ENCODE results near the gene CENPA. TPM values are rescaled to one million over a fixed set of nuclear protein-coding genes. Genes with fewer than 3 reads are reported as not detected.
"Not testable (repeated sequence)": the region's sequence is repeated elsewhere in the genome, so short reads cannot be mapped to it uniquely, and the experiment has no call there.

CENPA gene
- total RNA-seq, 2 donors from 2014 or later, result 0.35 to 0.41 TPM

- Histone ChIP-seq H3K36me3 (no peaks in the 10 kb centered on the region), H3K27me3 (no peaks in the 10 kb centered on the region), H3K9me3 (no peaks in the 10 kb centered on the region), H3K27ac (no peak overlapping the region), H3K4me1 (no peaks in the 10 kb centered on the region), H3K4me3 (no peak overlapping the region)
- no peak for TF ChIP-seq CTCF (IDR thresholded peaks at IDR 0.05)
- DNase-seq (ENCODE audit: low spot score), result no peak
Observed at GRCh38 chr2:26746934-26747333, 38.9 kb upstream of the CENPA start.

- not testable (repeated sequence) for H3K4me1 ChIP-seq; H3K27ac ChIP-seq; H3K36me3 ChIP-seq; H3K9me3 ChIP-seq; H3K4me3 ChIP-seq; H3K27me3 ChIP-seq; DNase-seq (ENCODE audit: low spot score)
Observed at GRCh38 chr2:26749787-26750420, 36.0 kb upstream of the CENPA start.

GRCh38 chr2:26750467-26750866, 35.4 kb upstream of the CENPA start:
- H3K4me3 ChIP-seq; H3K27ac ChIP-seq; H3K27me3 ChIP-seq; DNase-seq (ENCODE audit: low spot score); H3K36me3 ChIP-seq; H3K4me1 ChIP-seq; H3K9me3 ChIP-seq: not testable (repeated sequence)

GRCh38 chr2:26752656-26753055, 33.2 kb upstream of the CENPA start:
- Histone ChIP-seq H3K36me3 (no peaks in the 10 kb centered on the region), H3K4me1 (peaks cover 0 to 3% of the 10 kb centered on the region in 2 donors), H3K9me3 (no peaks in the 10 kb centered on the region), H3K27ac (no peak overlapping the region), H3K4me3 (no peak overlapping the region), H3K27me3 (no peaks in the 10 kb centered on the region)
- DNase-seq (ENCODE audit: low spot score), result no peak
- TF ChIP-seq CTCF (IDR thresholded peaks at IDR 0.05), result no peak

- Histone ChIP-seq H3K9me3 (no peaks in the 10 kb centered on the region), H3K27me3 (no peaks in the 10 kb centered on the region), H3K27ac (no peak overlapping the region), H3K36me3 (no peaks in the 10 kb centered on the region), H3K4me1 (peaks cover 0 to 15% of the 10 kb centered on the region in 2 donors), H3K4me3 (no peak overlapping the region)
- no peak for DNase-seq (ENCODE audit: low spot score)
- TF ChIP-seq CTCF (IDR thresholded peaks at IDR 0.05), result no peak
Observed at GRCh38 chr2:26754539-26754938, 31.3 kb upstream of the CENPA start.

- no peak overlapping the region for H3K27ac ChIP-seq
- no peaks in the 10 kb centered on the region for H3K9me3 ChIP-seq
- no peaks in the 10 kb centered on the region for H3K27me3 ChIP-seq
- no peaks in the 10 kb centered on the region for H3K36me3 ChIP-seq
- H3K4me3 ChIP-seq, result no peak overlapping the region
- peaks cover 0 to 15% of the 10 kb centered on the region in 2 donors for H3K4me1 ChIP-seq
- DNase-seq (ENCODE audit: low spot score), result no peak
- no peak for TF ChIP-seq CTCF (IDR thresholded peaks at IDR 0.05)
Observed at GRCh38 chr2:26754972-26755670, 30.7 kb upstream of the CENPA start.

GRCh38 chr2:26756337-26756736, 29.5 kb upstream of the CENPA start:
- Histone ChIP-seq H3K4me1 (peaks cover 0 to 15% of the 10 kb centered on the region in 2 donors), H3K4me3 (no peak overlapping the region), H3K27ac (no peak overlapping the region), H3K36me3 (no peaks in the 10 kb centered on the region), H3K27me3 (no peaks in the 10 kb centered on the region), H3K9me3 (no peaks in the 10 kb centered on the region)
- TF ChIP-seq CTCF (IDR thresholded peaks at IDR 0.05), result no peak
- no peak for DNase-seq (ENCODE audit: low spot score)
